ENCODE results near the gene SLC25A42. TPM values are rescaled to one million over a fixed set of nuclear protein-coding genes. Genes with fewer than 3 reads are reported as not detected.

SLC25A42 gene
- total and polyA plus RNA-seq, 2 donors (not counting 3 experiments of a cell fraction or from before 2014, with no cell fraction given) = 6.2 to 6.3 TPM

- Histone ChIP-seq H3K36me3 (ENCODE audit: control insufficient read depth in 2 of 2, extremely low read depth in 1 of 2, insufficient read depth in 2 of 2, low read length in 2 of 2) (no peaks in the 10 kb centered on the region), H4K20me1 (replicated peaks; ENCODE audit: control insufficient read depth, extremely low read depth, insufficient read depth, low read length) (no peaks in the 10 kb centered on the region), H3K9me3 (replicated peaks; ENCODE audit: control insufficient read depth, insufficient read depth, low read length) (no peaks in the 10 kb centered on the region), H3K4me3 (replicated peaks in 1 of 3; ENCODE audit: insufficient read depth in 1 of 3, low read depth in 1 of 3, low read length in 3 of 3) (no peak overlapping the region), H3K79me2 (ENCODE audit: control insufficient read depth, insufficient read depth, low read length) (no peaks in the 10 kb centered on the region), H3K4me2 (ENCODE audit: insufficient read depth, low read length) (no peak overlapping the region), H3K27me3 (ENCODE audit: control insufficient read depth in 2 of 2, insufficient read depth in 2 of 2, low read length in 2 of 2) (no peaks in the 10 kb centered on the region), H3K9ac (replicated peaks; ENCODE audit: extremely low read depth, insufficient read depth, low read length) (no peak overlapping the region), H3K9me1 (replicated peaks; ENCODE audit: control insufficient read depth, extremely low read depth, insufficient read depth, low read length) (no peaks in the 10 kb centered on the region), H2AFZ (ENCODE audit: low read depth, low read length) (no peak overlapping the region), H3K27ac (ENCODE audit: insufficient read depth, low read depth, low read length) (no peak overlapping the region), H3K4me1 (ENCODE audit: control insufficient read depth, extremely low read depth, insufficient read depth, low read length) (no peaks in the 10 kb centered on the region)
- TF ChIP-seq FOS (IDR thresholded peaks at IDR 0.05; ENCODE audit: borderline replicate concordance, insufficient read depth, low read length) (no peak), POLR2AphosphoS5 (IDR thresholded peaks at IDR 0.05; ENCODE audit: insufficient read depth, low read depth, low read length) (no peak), MYC (IDR thresholded peaks at IDR 0.05; ENCODE audit: low read depth, low read length) (no peak), CTCF (IDR thresholded peaks at IDR 0.05; ENCODE audit: extremely low read depth in 1 of 2, insufficient read depth in 1 of 2, low read depth in 1 of 2, low read length in 2 of 2) (no peak)
- BruUV-seq (replicated peaks) = no TSS peak
- DNase-seq (ENCODE audit: low read depth, low spot score) = no peak
- intact Hi-C loops (cut with micrococcal nuclease) (no loop called here), dilution Hi-C loops (cut with MboI; ENCODE audit: extremely low pct_ligation_motif_present, low sequenced_read_pairs) (no loop called here)
- POLR2A ChIA-PET = no interaction called here
- no peak for FAIRE-seq
- CTCF ChIA-PET = interaction anchor here (0.8 to 1.5 kb wide), 3 partner anchors 31 to 47 kb away, joined by 3 read pairs; partner anchors contain the start of gene SLC25A42
Observed at GRCh38 chr19:19098703-19099632, 35.2 kb downstream of the SLC25A42 start.
